A549 (cell line): Measurements from ENCODE around the gene KIAA1671.

ENCODE experiments used
- MYC ChIP-seq: IDR thresholded peaks from 2 replicates; pipeline ENCODE4 v1.6.1; 2012; ENCODE audit warnings: mild to moderate bottlenecking, inconsistent platforms, low read length, improper control_type of control experiment, borderline replicate concordance
- TF ChIP-seq, protein P1 (sequence below): fragments of >200 bp; sonication (Bioruptor Twin); formaldehyde crosslinking; IDR thresholded peaks from 3 replicates; pipeline ENCODE4 v1.5.1; 2016

DNA sequence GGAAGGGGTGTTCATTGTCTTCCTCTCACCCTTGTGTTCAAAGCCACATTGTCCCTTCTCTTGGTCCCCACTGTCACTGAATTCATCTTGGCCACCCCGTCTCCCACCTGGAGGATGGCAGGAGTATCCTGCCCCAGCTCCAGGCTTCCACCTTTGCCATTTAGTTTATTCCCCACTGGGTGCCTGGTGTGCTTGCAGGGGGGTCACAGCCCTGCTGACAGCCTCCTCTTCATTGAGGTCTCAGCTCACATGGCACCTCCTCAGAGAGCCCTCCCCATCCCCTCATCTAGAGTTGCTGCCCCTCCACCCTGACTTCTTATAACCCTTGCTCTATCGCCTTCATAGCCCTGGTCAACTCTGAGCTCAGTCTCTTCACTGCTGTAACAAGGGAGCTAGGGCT lies 36.6 kb downstream of the KIAA1671 start:
- TF ChIP-seq MYC: no peak
- TF ChIP-seq, protein P1, sequence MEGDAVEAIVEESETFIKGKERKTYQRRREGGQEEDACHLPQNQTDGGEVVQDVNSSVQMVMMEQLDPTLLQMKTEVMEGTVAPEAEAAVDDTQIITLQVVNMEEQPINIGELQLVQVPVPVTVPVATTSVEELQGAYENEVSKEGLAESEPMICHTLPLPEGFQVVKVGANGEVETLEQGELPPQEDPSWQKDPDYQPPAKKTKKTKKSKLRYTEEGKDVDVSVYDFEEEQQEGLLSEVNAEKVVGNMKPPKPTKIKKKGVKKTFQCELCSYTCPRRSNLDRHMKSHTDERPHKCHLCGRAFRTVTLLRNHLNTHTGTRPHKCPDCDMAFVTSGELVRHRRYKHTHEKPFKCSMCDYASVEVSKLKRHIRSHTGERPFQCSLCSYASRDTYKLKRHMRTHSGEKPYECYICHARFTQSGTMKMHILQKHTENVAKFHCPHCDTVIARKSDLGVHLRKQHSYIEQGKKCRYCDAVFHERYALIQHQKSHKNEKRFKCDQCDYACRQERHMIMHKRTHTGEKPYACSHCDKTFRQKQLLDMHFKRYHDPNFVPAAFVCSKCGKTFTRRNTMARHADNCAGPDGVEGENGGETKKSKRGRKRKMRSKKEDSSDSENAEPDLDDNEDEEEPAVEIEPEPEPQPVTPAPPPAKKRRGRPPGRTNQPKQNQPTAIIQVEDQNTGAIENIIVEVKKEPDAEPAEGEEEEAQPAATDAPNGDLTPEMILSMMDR: no peak
